Neural cell (in vitro differentiated cells): ENCODE data around the gene NISCH. TPM values are rescaled to one million over a fixed set of nuclear protein-coding genes. Genes with fewer than 3 reads are reported as not detected.

Experiments
- H2AFZ ChIP-seq: fragments of 200-600, 300-800 bp; sonication (generic), shearing (Covaris generic); 2 replicates; pipeline ENCODE4 v1.6.0; 2014; ENCODE audit warnings: low read depth, mild to moderate bottlenecking, antibody characterized with exemption, low read length, moderate library complexity
- H3F3A ChIP-seq: fragments of 200-600 bp; shearing (Covaris generic); 2 replicates; pipeline ENCODE4 v1.6.1; 2016; ENCODE audit warnings: mild to moderate bottlenecking, moderate library complexity, mixed read lengths, antibody characterized with exemption, low read length; ENCODE audit not compliant: insufficient read depth, poor library complexity, severe bottlenecking
- H3K27ac ChIP-seq: fragments of 200-600, 300-800 bp; sonication (generic), shearing (Covaris generic); 2 replicates; pipeline ENCODE4 v1.5.1; 2014; ENCODE audit warnings: mild to moderate bottlenecking, low read length, moderate library complexity
- H3K27me3 ChIP-seq: fragments of 300-800, 200-600 bp; sonication (generic), shearing (Covaris generic); 2 replicates; pipeline ENCODE4 v1.6.0; 2014; ENCODE audit warnings: mild to moderate bottlenecking, low read depth, low read length, moderate library complexity; ENCODE audit not compliant: insufficient read depth
- H3K36me3 ChIP-seq: fragments of 300-800, 200-600 bp; sonication (generic), shearing (Covaris generic); 2 replicates; pipeline ENCODE4 v1.5.1; 2014; ENCODE audit warnings: mild to moderate bottlenecking, antibody characterized with exemption, low read length, moderate library complexity; ENCODE audit not compliant: insufficient read depth
- H3K4me2 ChIP-seq: fragments of 300-800, 200-600 bp; sonication (generic), shearing (Covaris generic); 2 replicates; pipeline ENCODE4 v1.6.0; 2014; ENCODE audit warnings: mild to moderate bottlenecking, low read length
- H3K4me3 ChIP-seq: fragments of 300-800, 200-600 bp; sonication (generic), shearing (Covaris generic); 2 replicates; pipeline ENCODE4 v1.5.1; 2014; ENCODE audit warnings: mild to moderate bottlenecking, low read length, moderate library complexity
- H3K79me2 ChIP-seq: fragments of 200-600 bp; shearing (Covaris generic); replicated peaks from 2 replicates; pipeline ENCODE4 v1.6.0; 2014; ENCODE audit warnings: mild to moderate bottlenecking, low read length, moderate library complexity; ENCODE audit not compliant: insufficient read depth
- H3K9ac ChIP-seq: fragments of 300-800, 200-600 bp; sonication (generic), shearing (Covaris generic); 2 replicates; pipeline ENCODE4 v1.6.1; 2016; ENCODE audit warnings: mild to moderate bottlenecking, low read length, mixed read lengths
- H3K9me2 ChIP-seq: fragments of 200-600 bp; shearing (Covaris generic); 2 replicates; pipeline ENCODE4 v1.6.1; 2016; ENCODE audit warnings: mild to moderate bottlenecking, low read length, mixed read lengths; ENCODE audit not compliant: insufficient read depth
- H3K9me3 ChIP-seq: fragments of 200-600, 300-800 bp; sonication (generic), shearing (Covaris generic); 2 replicates; pipeline ENCODE4 v1.6.1; 2016; ENCODE audit warnings: mild to moderate bottlenecking, mixed run types, low read length, moderate library complexity, mixed read lengths
- H4K20me1 ChIP-seq: fragments of 200-600 bp; shearing (Covaris generic); 2 replicates; pipeline ENCODE4 v1.6.1; 2016; ENCODE audit warnings: mild to moderate bottlenecking, mixed run types; ENCODE audit not compliant: insufficient read depth
- CTCF ChIP-seq: fragments of 450-650 bp; IDR thresholded peaks from 2 replicates; pipeline ENCODE4 v1.5.1; 2014; ENCODE audit warnings: antibody characterized with exemption, mild to moderate bottlenecking, moderate library complexity; ENCODE audit not compliant: poor library complexity, severe bottlenecking
- EP300 ChIP-seq: fragments of 450-650 bp; conservative IDR thresholded peaks from 2 replicates; pipeline ENCODE4 v1.6.1; 2014; ENCODE audit warnings: antibody characterized with exemption, mild to moderate bottlenecking, moderate library complexity; ENCODE audit not compliant: poor library complexity, severe bottlenecking
- EZH2 ChIP-seq: fragments of 200-600, 300-800 bp; shearing (Covaris generic), sonication (generic); IDR thresholded peaks from 2 replicates; pipeline ENCODE4 v1.6.1; 2014; ENCODE audit warnings: antibody characterized with exemption, low read length, borderline replicate concordance, mild to moderate bottlenecking; ENCODE audit not compliant: insufficient read depth, poor library complexity, severe bottlenecking
- MXI1 ChIP-seq: fragments of 450-650 bp; conservative IDR thresholded peaks from 2 replicates; pipeline ENCODE4 v1.6.1; 2014; ENCODE audit warnings: antibody characterized with exemption, mild to moderate bottlenecking; ENCODE audit not compliant: poor library complexity, severe bottlenecking
- POLR2AphosphoS5 ChIP-seq: IDR thresholded peaks from 2 replicates; pipeline ENCODE4 v1.6.1; 2012
- RAD21 ChIP-seq: fragments of 450-650 bp; conservative IDR thresholded peaks from 2 replicates; pipeline ENCODE4 v1.6.1; 2014; ENCODE audit warnings: antibody characterized with exemption, mild to moderate bottlenecking, moderate library complexity
- SMC3 ChIP-seq: fragments of 450-650 bp; conservative IDR thresholded peaks from 2 replicates; pipeline ENCODE4 v1.6.1; 2014; ENCODE audit warnings: antibody characterized with exemption, mild to moderate bottlenecking, moderate library complexity; ENCODE audit not compliant: poor library complexity
- TAF1 ChIP-seq: IDR thresholded peaks from 2 replicates; pipeline ENCODE4 v1.6.1; 2012; ENCODE audit warnings: low read depth
- polyA plus RNA-seq: library from polyadenylated mRNA; depleted of rRNA; stranded (reverse); fragments of >200 nt; gene quantifications from 2 replicates; pipeline ENCODE4 v1.2.3, GENCODE V29; 2014
- TF ChIP-seq, protein P1 (sequence below): IDR thresholded peaks from 2 replicates; pipeline ENCODE4 v1.6.1; 2012; ENCODE audit warnings: borderline replicate concordance

NISCH gene
- polyA plus RNA-seq, 1 donor from 2014 or later = 88.9 TPM

GRCh38 chr3:52456169-52456799 is 880 bp downstream of the NISCH start:
- H2AFZ ChIP-seq = peak overlapping the region; percentile 42
- no peaks in the 10 kb centered on the region for H4K20me1 ChIP-seq
- peak overlapping the region; percentile 96 for H3K9ac ChIP-seq
- TF ChIP-seq POLR2AphosphoS5 = no peak
- TF ChIP-seq TAF1 = no peak
- TF ChIP-seq MXI1 = peak; percentile 34
- H3K4me3 ChIP-seq = peak overlapping the region; percentile 95
- H3K9me2 ChIP-seq = no peaks in the 10 kb centered on the region
- peaks cover 37% of the 10 kb centered on the region for H3K79me2 ChIP-seq
- H3K36me3 ChIP-seq = no peaks in the 10 kb centered on the region
- H3K27me3 ChIP-seq = no peaks in the 10 kb centered on the region
- H3F3A ChIP-seq = peaks cover 6% of the 10 kb centered on the region
- H3K9me3 ChIP-seq = no peaks in the 10 kb centered on the region
- H3K27ac ChIP-seq = peak overlapping the region; percentile 86
- H3K4me2 ChIP-seq = peak overlapping the region; percentile 77

- Histone ChIP-seq H3F3A (peaks cover 6% of the 10 kb centered on the region), H3K4me3 (peak overlapping the region; percentile 95), H3K9me3 (no peaks in the 10 kb centered on the region), H3K9me2 (no peaks in the 10 kb centered on the region), H2AFZ (peak overlapping the region; percentile 42), H3K36me3 (no peaks in the 10 kb centered on the region), H3K79me2 (peaks cover 37% of the 10 kb centered on the region), H3K27me3 (no peaks in the 10 kb centered on the region), H3K4me2 (peak overlapping the region; percentile 77), H3K27ac (peak overlapping the region; percentile 86), H3K9ac (peak overlapping the region; percentile 96), H4K20me1 (no peaks in the 10 kb centered on the region)
- TF ChIP-seq TAF1 (no peak), EZH2 (no peak), POLR2AphosphoS5 (no peak), MXI1 (no peak), CTCF (no peak), EP300 (no peak), SMC3 (no peak), RAD21 (no peak)
- TF ChIP-seq, protein P1, sequence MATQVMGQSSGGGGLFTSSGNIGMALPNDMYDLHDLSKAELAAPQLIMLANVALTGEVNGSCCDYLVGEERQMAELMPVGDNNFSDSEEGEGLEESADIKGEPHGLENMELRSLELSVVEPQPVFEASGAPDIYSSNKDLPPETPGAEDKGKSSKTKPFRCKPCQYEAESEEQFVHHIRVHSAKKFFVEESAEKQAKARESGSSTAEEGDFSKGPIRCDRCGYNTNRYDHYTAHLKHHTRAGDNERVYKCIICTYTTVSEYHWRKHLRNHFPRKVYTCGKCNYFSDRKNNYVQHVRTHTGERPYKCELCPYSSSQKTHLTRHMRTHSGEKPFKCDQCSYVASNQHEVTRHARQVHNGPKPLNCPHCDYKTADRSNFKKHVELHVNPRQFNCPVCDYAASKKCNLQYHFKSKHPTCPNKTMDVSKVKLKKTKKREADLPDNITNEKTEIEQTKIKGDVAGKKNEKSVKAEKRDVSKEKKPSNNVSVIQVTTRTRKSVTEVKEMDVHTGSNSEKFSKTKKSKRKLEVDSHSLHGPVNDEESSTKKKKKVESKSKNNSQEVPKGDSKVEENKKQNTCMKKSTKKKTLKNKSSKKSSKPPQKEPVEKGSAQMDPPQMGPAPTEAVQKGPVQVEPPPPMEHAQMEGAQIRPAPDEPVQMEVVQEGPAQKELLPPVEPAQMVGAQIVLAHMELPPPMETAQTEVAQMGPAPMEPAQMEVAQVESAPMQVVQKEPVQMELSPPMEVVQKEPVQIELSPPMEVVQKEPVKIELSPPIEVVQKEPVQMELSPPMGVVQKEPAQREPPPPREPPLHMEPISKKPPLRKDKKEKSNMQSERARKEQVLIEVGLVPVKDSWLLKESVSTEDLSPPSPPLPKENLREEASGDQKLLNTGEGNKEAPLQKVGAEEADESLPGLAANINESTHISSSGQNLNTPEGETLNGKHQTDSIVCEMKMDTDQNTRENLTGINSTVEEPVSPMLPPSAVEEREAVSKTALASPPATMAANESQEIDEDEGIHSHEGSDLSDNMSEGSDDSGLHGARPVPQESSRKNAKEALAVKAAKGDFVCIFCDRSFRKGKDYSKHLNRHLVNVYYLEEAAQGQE = no peak
These were observed 1.4 kb downstream of the NISCH start for GRCh38 chr3:52456800-52457183.
